Upper lobe of left lung (tissue), 6 donors: ENCODE results near the gene LCOR. TPM values are rescaled to one million over a fixed set of nuclear protein-coding genes. Genes with fewer than 3 reads are reported as not detected.

Source experiments
- ATAC-seq, 2 donors: fragments of 200-7000 bp; cut with Tn5 transposase; one replicate each; pipeline ENCODE4 v1.9.1; 2022; ENCODE audit warnings: mild to moderate bottlenecking in 2 of 2, moderate library complexity in 2 of 2; ENCODE audit not compliant: low FRiP score in 2 of 2
- DNase-seq, 2 donors: peaks; one replicate each; pipeline ENCODE4 v3.0.0-alpha.2; 2019 to 2020
- H3K27ac ChIP-seq, 4 donors: fragments of 200-600 bp; sonication (generic); one replicate each; pipeline ENCODE4 v1.5.1; 2016 to 2019
- H3K27me3 ChIP-seq, 4 donors: fragments of 200-600 bp; sonication (generic); one replicate each; pipeline ENCODE4 v1.5.1; 2017 to 2019
- H3K36me3 ChIP-seq, 4 donors: fragments of 200-600 bp; sonication (generic); one replicate each; pipeline ENCODE4 v1.5.1; 2016 to 2019
- H3K4me1 ChIP-seq, 4 donors: fragments of 200-600 bp; sonication (generic); one replicate each; pipeline ENCODE4 v1.5.1; 2018 to 2019
- H3K4me3 ChIP-seq, 4 donors: fragments of 200-600 bp; sonication (generic); one replicate each; pipeline ENCODE4 v1.5.1; 2017 to 2019; ENCODE audit warnings: mild to moderate bottlenecking in 2 of 4, moderate library complexity in 1 of 4
- H3K9me3 ChIP-seq, 4 donors: fragments of 200-600 bp; sonication (generic); one replicate each; pipeline ENCODE4 v1.5.1; 2018 to 2019
- CTCF ChIP-seq, 6 experiments: fragments of 450-650 bp in 4 of 6; fragments of 200-600 bp in 2 of 6; sonication (generic) in 2 of 6; IDR thresholded peaks; one replicate each; pipeline ENCODE4 v1.5.1; 2016 to 2019; ENCODE audit warnings: antibody characterized with exemption in 6 of 6
- EP300 ChIP-seq, 4 donors: sonication (generic); formaldehyde crosslinking; IDR thresholded peaks; one replicate each; pipeline ENCODE4 v1.5.1; 2017; ENCODE audit warnings: antibody characterized with exemption in 4 of 4, control low read depth in 2 of 4
- POLR2A ChIP-seq, 4 donors: fragments of 450-650 bp; IDR thresholded peaks; one replicate each; pipeline ENCODE4 v1.5.1; 2016 to 2017; ENCODE audit warnings: antibody characterized with exemption in 4 of 4, mild to moderate bottlenecking in 2 of 4
- POLR2AphosphoS5 ChIP-seq, 2 donors: sonication (generic); formaldehyde crosslinking; IDR thresholded peaks; one replicate each; pipeline ENCODE4 v1.5.1; 2017; ENCODE audit warnings: antibody characterized with exemption in 2 of 2
- WGBS, 2 donors: methylation state at CpG; one replicate each; pipeline ENCODE4 v1.1.5; 2017 to 2018; 5-methylcytosine and 5-hydroxymethylcytosine counted together
- total RNA-seq, 6 donors: library from RNA; depleted of rRNA in 4 of 6; stranded (reverse); fragments of >200 nt in 4 of 6; gene quantifications; one replicate each; pipeline versions ENCODE4 v1.1.0 to v1.2.1, GENCODE V29; 2016 to 2021
- donor health status: DM: no; HTN: no; CAD: no; lungs with moderate emphysema.
- donor health status: DM: no; HTN: yes; CAD: no; lungs with severe emphysema.

The LCOR gene
- total RNA-seq, 6 donors from 2014 or later, result 18.6 to 54.7 (median 28.0) TPM

DNA sequence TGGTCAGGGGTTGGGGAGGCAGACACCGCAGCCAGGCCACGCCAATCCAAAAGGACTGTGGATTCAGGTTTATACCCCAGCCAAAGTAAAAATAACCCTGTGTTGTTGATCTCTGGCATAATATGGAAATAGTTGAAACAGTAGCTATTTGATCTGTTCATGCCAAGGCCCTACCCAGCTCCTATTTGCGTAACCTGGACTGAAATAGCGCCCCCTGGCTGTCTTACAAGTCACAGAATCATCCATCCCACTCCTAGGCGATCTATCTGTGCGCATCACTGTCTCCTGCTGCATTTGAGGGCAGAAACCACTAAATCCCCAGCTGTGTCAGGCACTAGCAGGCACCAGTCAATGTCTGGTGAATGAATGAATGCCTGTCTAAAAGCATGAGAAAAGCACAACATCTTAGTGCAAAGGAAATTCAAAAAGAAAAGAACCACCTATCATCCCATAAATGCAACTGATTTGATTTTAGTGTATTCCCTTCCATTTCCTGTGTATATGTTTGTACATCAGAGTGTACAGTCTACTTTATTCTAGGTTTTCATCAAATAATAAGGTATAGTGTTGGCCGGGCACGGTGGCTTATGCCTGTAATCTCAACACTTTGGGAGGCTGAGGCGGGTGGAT lies 193.6 kb downstream of the LCOR start:
- Histone ChIP-seq H3K9me3 (no peaks in the 10 kb centered on the region), H3K4me3 (no peak overlapping the region), H3K27me3 (no peaks in the 10 kb centered on the region), H3K4me1 (no peaks in the 10 kb centered on the region), H3K27ac (no peak overlapping the region), H3K36me3 (no peaks in the 10 kb centered on the region)
- 70 to 72% methylated on average over 9 of the region's 9 CpGs for WGBS, 2 donors
- peak in 1 of 2 donors; percentile 41 for ATAC-seq
- peak in 1 of 2 donors; percentile 53 for DNase-seq
- TF ChIP-seq POLR2A (IDR thresholded peaks at IDR 0.05) (no peak), EP300 (IDR thresholded peaks at IDR 0.05) (no peak), POLR2AphosphoS5 (IDR thresholded peaks at IDR 0.05) (no peak), CTCF (IDR thresholded peaks at IDR 0.05) (peak; percentile 45 to 76 (median 62))

DNA sequence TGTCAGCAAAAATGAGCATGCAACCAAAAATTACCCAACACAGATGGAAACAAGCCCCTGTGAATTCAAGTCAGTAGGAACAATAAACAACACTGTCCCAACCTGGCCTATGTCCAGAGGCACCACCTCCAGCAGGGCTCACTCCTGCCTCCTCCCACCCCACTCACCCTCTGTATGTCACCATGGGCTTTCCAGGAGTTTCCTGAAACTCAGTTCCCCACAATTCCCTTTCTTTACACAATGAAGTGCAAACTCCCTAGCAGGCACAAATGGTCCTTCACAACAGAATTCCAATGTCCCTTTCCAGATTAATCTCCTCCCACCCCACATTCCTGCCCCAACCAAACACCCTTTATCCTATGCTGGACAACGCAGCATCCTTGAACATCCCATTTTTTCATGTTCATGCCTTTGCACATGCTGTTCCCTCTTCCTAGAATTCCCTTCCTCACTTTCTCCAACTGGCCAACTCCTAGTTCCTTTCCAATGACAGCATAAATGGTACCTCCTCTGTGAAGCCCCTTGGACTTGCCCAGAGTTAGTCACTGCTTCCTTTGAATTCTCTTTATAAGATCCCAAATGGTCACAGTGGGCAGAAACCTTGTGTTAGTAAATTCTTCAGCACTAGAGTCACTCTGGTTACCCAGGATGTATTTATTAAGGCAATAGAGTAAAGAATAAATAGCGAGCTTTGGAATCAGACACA lies 196.2 kb downstream of the LCOR start:
- no peak overlapping the region for H3K4me3 ChIP-seq
- no peaks in the 10 kb centered on the region for H3K36me3 ChIP-seq
- H3K27me3 ChIP-seq, result no peaks in the 10 kb centered on the region
- H3K4me1 ChIP-seq, result no peaks in the 10 kb centered on the region
- TF ChIP-seq CTCF (IDR thresholded peaks at IDR 0.05) (no peak), EP300 (IDR thresholded peaks at IDR 0.05) (no peak), POLR2AphosphoS5 (IDR thresholded peaks at IDR 0.05) (no peak), POLR2A (IDR thresholded peaks at IDR 0.05) (no peak)
- 83 to 88% methylated on average over 2 of the region's 2 CpGs for WGBS, 2 donors
- no peak overlapping the region for H3K27ac ChIP-seq
- ATAC-seq, result no peak
- no peaks in the 10 kb centered on the region for H3K9me3 ChIP-seq
- DNase-seq, result no peak

- H3K4me1 ChIP-seq, result no peaks in the 10 kb centered on the region
- ATAC-seq (no peak), DNase-seq (no peak)
- H3K27me3 ChIP-seq, result no peaks in the 10 kb centered on the region
- no peaks in the 10 kb centered on the region for H3K9me3 ChIP-seq
- H3K4me3 ChIP-seq, result no peak overlapping the region
- H3K36me3 ChIP-seq, result no peaks in the 10 kb centered on the region
- TF ChIP-seq CTCF (IDR thresholded peaks at IDR 0.05) (no peak), EP300 (IDR thresholded peaks at IDR 0.05) (no peak), POLR2AphosphoS5 (IDR thresholded peaks at IDR 0.05) (no peak), POLR2A (IDR thresholded peaks at IDR 0.05) (no peak)
- WGBS, 2 donors, result 90 to 92% methylated on average over 3 of the region's 3 CpGs
- H3K27ac ChIP-seq, result no peak overlapping the region
These were observed 196.7 kb downstream of the LCOR start for GRCh38 chr10:97028832-97029178.

GRCh38 chr10:97029271-97029670 lies 197.2 kb downstream of the LCOR start:
- DNase-seq (no peak), ATAC-seq (no peak)
- Histone ChIP-seq H3K4me1 (no peaks in the 10 kb centered on the region), H3K36me3 (no peaks in the 10 kb centered on the region), H3K27ac (no peak overlapping the region), H3K9me3 (no peaks in the 10 kb centered on the region), H3K4me3 (no peak overlapping the region), H3K27me3 (no peaks in the 10 kb centered on the region)
- WGBS, 2 donors, result 88 to 94% methylated on average over 3 of the region's 3 CpGs
- TF ChIP-seq POLR2AphosphoS5 (IDR thresholded peaks at IDR 0.05) (no peak), CTCF (IDR thresholded peaks at IDR 0.05) (no peak), POLR2A (IDR thresholded peaks at IDR 0.05) (no peak), EP300 (IDR thresholded peaks at IDR 0.05) (no peak)

DNA sequence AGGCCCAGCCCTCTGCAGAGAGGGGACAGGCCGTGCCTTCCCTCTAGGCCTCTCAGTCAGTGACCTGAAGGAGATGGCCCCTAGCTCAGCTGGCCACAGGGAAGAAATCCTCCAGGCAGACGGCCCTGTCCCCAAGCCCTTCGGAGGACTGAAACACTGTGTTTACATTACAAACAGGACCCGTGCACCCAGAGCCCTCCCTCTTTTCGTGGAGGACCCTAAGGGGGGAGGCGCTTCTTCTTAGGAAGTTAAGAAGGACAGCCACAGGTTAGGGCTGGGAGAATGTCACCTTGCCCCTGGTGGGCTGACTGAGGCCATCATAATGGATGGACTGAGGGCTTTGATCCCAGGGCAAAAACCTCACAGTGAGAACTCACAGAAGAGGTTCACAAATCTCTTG lies 198.8 kb downstream of the LCOR start:
- Histone ChIP-seq H3K4me1 (no peaks in the 10 kb centered on the region), H3K4me3 (no peak overlapping the region), H3K27me3 (no peaks in the 10 kb centered on the region), H3K27ac (no peak overlapping the region), H3K9me3 (no peaks in the 10 kb centered on the region), H3K36me3 (no peaks in the 10 kb centered on the region)
- 42 to 58% methylated on average over 5 to 6 of the region's 6 CpGs for WGBS, 2 donors
- DNase-seq (no peak), ATAC-seq (peak in 1 of 2 donors; percentile 3)
- TF ChIP-seq CTCF (IDR thresholded peaks at IDR 0.05) (no peak), EP300 (IDR thresholded peaks at IDR 0.05) (no peak), POLR2A (IDR thresholded peaks at IDR 0.05) (no peak), POLR2AphosphoS5 (IDR thresholded peaks at IDR 0.05) (no peak)
